K562 treated with DMSO at 1 percent for 12 hours (cell line): ENCODE results near the gene CLCF1. TPM values are rescaled to one million over a fixed set of nuclear protein-coding genes. Genes with fewer than 3 reads are reported as not detected.

Experiments
- total RNA-seq: library from RNA; unstranded; fragments of 300-600 nt; gene quantifications from 2 replicates; pipeline ENCODE4 v1.2.3, GENCODE V29; 2022; ENCODE audit not compliant: insufficient read depth

CLCF1 gene
- total RNA-seq = 2.8 and 4.5 TPM in 2 replicates

DNA sequence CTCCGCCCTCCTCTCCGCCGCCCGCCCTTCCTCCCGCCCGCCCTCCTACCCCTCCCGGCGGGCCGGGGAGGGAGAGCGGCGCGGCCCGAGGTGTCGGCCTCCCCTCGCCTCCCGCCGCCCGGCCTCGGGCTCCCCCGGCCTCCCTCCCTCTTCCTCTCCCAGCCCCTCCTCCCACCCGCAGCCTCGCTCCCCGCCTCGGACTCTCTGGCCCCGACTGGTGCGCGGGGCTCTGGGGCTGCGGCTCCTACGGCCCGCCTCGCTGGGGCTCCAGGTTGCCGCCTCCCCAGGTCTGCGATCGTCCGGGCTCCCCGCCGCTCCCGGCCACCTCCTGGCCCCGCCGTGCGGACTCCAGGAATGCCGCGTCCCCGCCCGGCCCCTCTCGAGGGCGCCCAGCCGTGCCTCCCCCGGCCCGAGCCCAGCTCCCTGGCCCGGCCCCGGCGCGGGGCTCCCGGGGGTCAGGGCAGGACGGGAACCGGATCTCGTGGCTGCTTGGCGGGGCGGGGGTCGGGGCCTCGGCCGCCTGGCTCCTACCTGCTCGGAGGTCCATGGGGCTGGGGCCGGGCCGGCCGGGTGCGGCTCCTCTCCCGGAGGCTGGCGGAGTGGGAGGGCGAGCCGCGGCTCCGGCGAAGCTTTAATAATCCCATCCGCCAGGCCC lies at the start of gene CLCF1:
TSS of gene CLCF1 (minus strand) at position 606 of the 655 bp plus-strand sequence. CDS start at position 547, 59 bp downstream.

DNA sequence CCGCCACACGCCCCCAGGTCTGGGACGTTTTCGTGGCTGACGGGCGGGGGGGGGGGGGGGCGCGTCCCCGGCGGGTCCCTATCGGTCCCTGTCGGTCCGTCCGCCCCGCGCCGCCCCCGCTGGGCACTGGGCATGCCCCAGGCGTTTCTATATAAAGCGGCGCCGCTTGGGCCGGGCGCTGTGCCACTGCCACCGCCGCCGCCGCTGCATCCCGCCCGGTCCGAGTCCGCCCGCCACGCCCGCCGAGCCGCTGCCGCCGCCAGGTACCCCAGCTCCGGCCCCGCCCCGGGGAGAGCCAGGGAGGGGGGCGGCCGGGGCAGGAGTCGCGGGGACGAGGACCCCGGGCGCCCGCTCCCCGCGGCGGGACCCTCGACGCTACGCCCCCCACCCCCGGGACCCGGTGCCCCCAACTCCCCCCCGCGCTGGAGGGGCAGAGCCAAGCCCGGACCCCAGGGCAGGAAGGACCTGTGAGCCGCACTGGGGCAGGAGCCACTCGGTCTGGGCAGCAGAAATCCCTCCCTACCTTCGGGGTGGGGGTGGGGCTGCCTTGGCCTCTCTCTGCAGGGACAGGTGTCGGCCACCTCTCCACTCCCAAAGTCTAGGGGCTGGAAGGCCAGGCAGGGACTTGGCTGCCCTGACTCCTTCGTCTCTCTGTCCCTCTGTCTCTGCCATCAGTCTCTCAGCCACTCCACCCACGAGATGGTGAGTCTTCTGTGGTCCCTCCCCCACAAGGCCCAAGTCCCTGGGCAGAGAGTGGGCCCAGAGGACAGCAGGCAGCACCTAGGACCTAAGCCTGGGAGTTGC lies 42.3 kb upstream of the CLCF1 start, which contains the start of gene CARNS1:
TSS of gene CARNS1 (plus strand) at position 178 of the 804 bp plus-strand sequence. CDS start at position 700, 522 bp downstream.

DNA sequence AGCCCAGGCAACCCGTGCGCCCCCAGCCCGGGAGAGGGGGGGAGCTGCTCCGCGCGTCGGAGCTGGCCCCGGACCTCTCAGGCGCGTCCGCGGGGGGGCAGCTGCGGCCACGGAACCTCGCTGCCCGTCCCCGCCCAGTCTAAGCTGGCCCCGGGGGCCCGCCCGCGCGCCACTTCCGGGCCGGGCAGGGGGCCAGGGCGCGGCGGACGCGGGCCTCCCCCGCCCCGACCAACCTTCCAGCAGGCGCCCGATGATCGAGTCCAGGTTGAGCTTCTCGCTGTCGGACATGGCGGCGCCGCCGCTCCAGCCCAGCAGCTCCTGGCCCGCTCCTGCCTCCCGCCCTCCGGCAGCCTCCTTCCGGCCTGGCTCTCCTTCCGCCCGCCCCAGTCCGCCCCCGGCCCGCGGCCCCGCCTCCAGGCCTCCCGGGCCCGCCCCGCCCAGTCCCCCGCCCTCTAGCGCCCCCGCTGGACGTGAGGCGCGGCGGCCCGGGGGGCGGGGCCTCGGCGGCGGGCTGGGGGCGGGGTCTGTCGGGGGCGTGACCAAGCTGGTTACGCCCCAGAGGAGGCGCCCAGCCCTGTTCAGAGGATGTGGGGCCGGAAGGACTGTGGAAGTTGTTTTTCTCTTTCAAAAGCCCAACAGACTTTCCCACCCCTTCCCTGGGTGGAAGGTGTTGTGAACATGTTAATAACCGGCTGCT lies 28.2 kb upstream of the CLCF1 start, which contains the start of gene PPP1CA:
TSS of gene PPP1CA (minus strand) at position 364 of the 697 bp plus-strand sequence. CDS start at position 288, 76 bp downstream.

DNA sequence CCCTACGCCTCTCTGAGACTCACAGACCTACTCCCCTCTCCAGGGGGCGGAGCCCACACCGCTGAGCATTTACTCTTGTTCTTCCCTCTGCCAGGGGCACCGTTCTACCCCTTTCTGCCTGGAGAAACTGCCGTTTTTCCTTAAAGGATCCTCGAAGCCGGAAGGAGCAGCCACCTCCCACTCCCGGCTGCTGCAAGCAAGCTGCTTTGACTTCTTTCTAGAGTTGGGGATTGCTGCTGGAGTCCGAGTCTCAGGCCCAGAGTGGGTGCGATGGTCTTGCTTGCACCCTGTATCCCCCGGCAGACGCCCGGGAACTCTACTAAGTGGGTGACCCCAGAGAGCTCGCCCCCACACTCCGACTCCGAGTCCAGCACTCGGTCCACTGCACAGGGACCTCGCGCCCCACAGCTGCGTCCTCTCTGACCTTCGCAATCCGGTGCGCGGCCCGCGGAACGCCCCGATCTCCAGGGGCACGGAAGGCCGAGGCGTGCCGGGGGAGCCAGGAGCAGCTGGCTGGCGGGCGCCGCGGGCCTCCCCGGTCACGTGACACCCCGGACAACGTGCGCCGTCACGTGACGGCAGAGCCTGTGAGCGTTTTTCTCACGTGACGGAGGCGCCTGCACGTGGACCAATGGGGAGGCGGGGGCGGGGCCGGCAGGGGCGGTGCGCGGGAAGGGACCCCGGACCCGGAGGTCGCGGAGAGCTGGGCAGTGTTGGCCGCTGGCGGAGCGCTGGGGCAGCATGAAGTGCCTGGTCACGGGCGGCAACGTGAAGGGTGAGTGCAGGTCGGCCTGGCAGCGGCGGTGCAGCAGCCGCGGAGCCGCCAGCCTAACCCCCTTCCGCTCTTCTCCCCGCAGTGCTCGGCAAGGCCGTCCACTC lies 18.1 kb upstream of the CLCF1 start, which contains the start of gene RAD9A:
TSS of gene RAD9A (plus strand) at position 683 of the 879 bp plus-strand sequence. CDS start at position 742, 59 bp downstream.

DNA sequence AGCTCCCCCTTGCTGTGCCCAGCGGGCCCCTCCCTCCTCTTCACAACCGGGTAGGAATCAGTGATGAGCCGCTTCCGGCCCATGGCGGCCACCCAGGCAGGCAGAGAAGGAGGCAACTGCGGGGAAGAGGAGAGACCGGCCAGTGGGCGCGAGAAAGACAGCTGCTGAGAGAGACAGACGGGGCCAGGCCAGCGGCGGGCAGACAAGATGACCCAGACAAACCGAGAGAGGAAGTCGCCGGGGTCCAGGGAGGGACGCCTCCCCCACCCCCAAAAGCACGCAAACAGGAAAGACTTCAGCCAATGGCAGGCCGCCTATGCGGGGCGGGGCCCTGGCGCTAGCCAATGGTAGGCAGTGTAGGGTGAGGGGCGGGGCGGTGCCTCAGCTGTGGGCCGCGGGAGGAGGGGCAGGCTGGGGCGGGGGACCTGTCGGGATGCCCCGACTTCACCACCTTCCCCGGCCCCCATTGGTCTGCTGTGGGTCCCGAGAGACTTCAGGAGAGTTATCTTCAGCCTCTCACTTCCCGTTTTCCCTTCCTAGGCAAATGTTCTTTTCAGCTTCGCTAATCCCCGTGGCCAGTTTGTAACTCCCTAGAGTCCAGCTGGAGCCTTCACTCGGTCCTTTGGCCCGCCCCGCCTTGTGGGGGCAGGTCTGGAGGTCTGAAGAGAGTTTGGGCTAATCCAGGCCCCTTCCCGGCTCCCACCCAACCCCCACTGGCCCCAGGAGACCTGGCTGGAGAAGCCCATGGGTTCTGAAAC lies 19.9 kb downstream of the CLCF1 start, which contains the start of gene POLD4:
TSS of gene POLD4 (minus strand) at position 230 of the 758 bp plus-strand sequence. CDS start at position 83, 147 bp downstream.

Other genes with a start within 250 kb of the CLCF1 start
- 127 and 167 TPM in 2 replicates for gene GRK2, start 107.1 kb downstream of the CLCF1 start, total RNA-seq
- 53.9 and 69.9 TPM in 2 replicates for gene ANKRD13D, start 84.3 kb downstream of the CLCF1 start, total RNA-seq
- gene SSH3, start 70.1 kb downstream of the CLCF1 start, total RNA-seq = 2.9 and 3.3 TPM in 2 replicates
- gene POLD4, start 20.1 kb downstream of the CLCF1 start, total RNA-seq = 95.5 and 130 TPM in 2 replicates
- 33.4 and 59.3 TPM in 2 replicates for gene RAD9A, start 18.4 kb upstream of the CLCF1 start, total RNA-seq
- 313 and 351 TPM in 2 replicates for gene PPP1CA, start 28.3 kb upstream of the CLCF1 start, total RNA-seq
- gene TBC1D10C, start 30.5 kb upstream of the CLCF1 start, total RNA-seq = 0.62 TPM in 1 of 2 replicates, not detected in the other
- not detected in 2 replicates for gene CARNS1, start 42.1 kb upstream of the CLCF1 start, total RNA-seq
- gene RPS6KB2, start 54.9 kb upstream of the CLCF1 start, total RNA-seq = 81.1 and 94.7 TPM in 2 replicates
- 1.8 and 4.2 TPM in 2 replicates for gene PTPRCAP, start 64.1 kb upstream of the CLCF1 start, total RNA-seq
- 180 and 198 TPM in 2 replicates for gene CORO1B, start 69.9 kb upstream of the CLCF1 start, total RNA-seq
- not detected in 2 replicates for gene GPR152, start 79.1 kb upstream of the CLCF1 start, total RNA-seq
- not detected in 2 replicates for gene CABP4, start 81.8 kb upstream of the CLCF1 start, total RNA-seq
- gene TMEM134, start 95.7 kb upstream of the CLCF1 start, total RNA-seq = 21.4 and 32.1 TPM in 2 replicates
- 86.6 and 130 TPM in 2 replicates for gene AIP, start 109.4 kb upstream of the CLCF1 start, total RNA-seq
- 28.6 and 34.2 TPM in 2 replicates for gene PITPNM1, start 131.8 kb upstream of the CLCF1 start, total RNA-seq
- 103 and 111 TPM in 2 replicates for gene CDK2AP2, start 134.6 kb upstream of the CLCF1 start, total RNA-seq
- not detected in 2 replicates for gene CABP2, start 149.8 kb upstream of the CLCF1 start, total RNA-seq
- gene GSTP1, start 210.2 kb upstream of the CLCF1 start, total RNA-seq = 1,909 and 2,597 TPM in 2 replicates
- 208 and 271 TPM in 2 replicates for gene NDUFV1, start 233.3 kb upstream of the CLCF1 start, total RNA-seq